Peyer's patch (tissue), 4 donors: Measurements from ENCODE around the gene ST6GAL1.

Experiments used
- CTCF ChIP-seq, 6 experiments: fragments of 450-650 bp in 4 of 6; fragments of 200-600 bp in 2 of 6; sonication (generic) in 1 of 6; IDR thresholded peaks; one replicate each; pipeline ENCODE4 v1.5.1; 2017 to 2019; ENCODE audit warnings: antibody characterized with exemption in 6 of 6, mild to moderate bottlenecking in 3 of 6, moderate library complexity in 1 of 6
- POLR2A ChIP-seq, 2 donors: fragments of 450-650 bp; IDR thresholded peaks; one replicate each; pipeline ENCODE4 v1.5.1; 2017; ENCODE audit warnings: antibody characterized with exemption in 2 of 2, mild to moderate bottlenecking in 2 of 2, moderate library complexity in 2 of 2

- TF ChIP-seq CTCF (IDR thresholded peaks at IDR 0.05) (no peak), POLR2A (IDR thresholded peaks at IDR 0.05) (no peak)
These were observed 8.1 kb upstream of the ST6GAL1 start for GRCh38 chr3:186922224-186922623.
